Stimulated activated CD4-positive, alpha-beta T cell treated with anti-CD3 and anti-CD28 coated beads, Interleukin-1b, Interleukin-23, amount 100 ng/mL, for 4 hours (primary cell): ENCODE measurements around the gene TAPBPL.

Source experiments
- DNase-seq, 2 donors: peaks; one replicate each; pipeline ENCODE4 v3.0.0-alpha.2; 2020; ENCODE audit warnings: low read depth in 2 of 2

Gene TAPBPL

GRCh38 chr12:6437586-6437985 lies 14.3 kb upstream of the TAPBPL start:
- no peak for DNase-seq

- no peak for DNase-seq
Measured at GRCh38 chr12:6438345-6438744, 13.5 kb upstream of the TAPBPL start.

GRCh38 chr12:6440391-6440790 lies 11.5 kb upstream of the TAPBPL start:
- DNase-seq, result no peak

- DNase-seq, result no peak
Measured at GRCh38 chr12:6442836-6443235, 9.0 kb upstream of the TAPBPL start.

GRCh38 chr12:6443361-6443983 lies 8.4 kb upstream of the TAPBPL start:
- DNase-seq, result no peak

- DNase-seq, result no peak
Measured at GRCh38 chr12:6444031-6444430, 7.8 kb upstream of the TAPBPL start.

- DNase-seq, result no peak
Measured at GRCh38 chr12:6444704-6445688, 6.8 kb upstream of the TAPBPL start, which contains the start of gene CD27. Gene CD27 (plus strand): TSS chr12:6444955. CDS start chr12:6445096, 141 bp downstream.

GRCh38 chr12:6450091-6450868 lies 1.6 kb upstream of the TAPBPL start:
- DNase-seq, result no peak

- DNase-seq, result no peak
Measured at GRCh38 chr12:6450869-6451347, 934 bp upstream of the TAPBPL start.

- no peak for DNase-seq
Measured at GRCh38 chr12:6452245-6452943, 552 bp downstream of the TAPBPL start.

- DNase-seq, result no peak
Measured at GRCh38 chr12:6452944-6453630, 1.2 kb downstream of the TAPBPL start.

GRCh38 chr12:6457220-6457945 lies 5.5 kb downstream of the TAPBPL start:
- no peak for DNase-seq

GRCh38 chr12:6458281-6459003 lies 6.6 kb downstream of the TAPBPL start:
- no peak for DNase-seq

GRCh38 chr12:6459004-6459337 lies 7.1 kb downstream of the TAPBPL start:
- DNase-seq, result no peak

- no peak for DNase-seq
Measured at GRCh38 chr12:6460751-6461371, 9.0 kb downstream of the TAPBPL start.

GRCh38 chr12:6461401-6462233 lies 9.8 kb downstream of the TAPBPL start:
- DNase-seq, result peak; percentile 49 to 51

GRCh38 chr12:6462234-6462995 lies 10.6 kb downstream of the TAPBPL start:
- DNase-seq, result no peak
